GM12878 (cell line): ENCODE data around the gene DRD1. TPM values are rescaled to one million over a fixed set of nuclear protein-coding genes. Genes with fewer than 3 reads are reported as not detected.

Source experiments
- ATAC-seq: fragments of 200-7000 bp; cut with Tn5 transposase; 3 replicates; pipeline ENCODE4 v1.9.1; 2020; ENCODE audit warnings: mild to moderate bottlenecking, moderate library complexity
- BruUV-seq: library from RNA; stranded (reverse); fragments of 400-500 nt; replicated peaks from 2 replicates; lab custom pipeline; 2021; lab: Mats Ljungman, UMichigan
- CTCF ChIA-PET: fragments of 300-600 bp; sonication (Branson Sonifier 250); formaldehyde crosslinking; extraction: SDS; loops from one replicate; lab custom pipeline; 2021; ENCODE audit warnings: inconsistent platforms; lab: Yijun Ruan, JAX
- POLR2A ChIA-PET: fragments of 350-600 bp; formaldehyde crosslinking; extraction: SDS; loops from one replicate; lab custom pipeline; 2021; ENCODE audit warnings: inconsistent platforms; lab: Charles Lee
- RAD21 ChIA-PET: fragments of 300-600 bp; sonication (Branson Sonifier 250); formaldehyde crosslinking; loops from one replicate; lab custom pipeline; 2023; ENCODE audit warnings: antibody characterized with exemption; ENCODE audit not compliant: unreplicated experiment; lab: Charles Lee
- SMC1A ChIA-PET: fragments of 300-600 bp; sonication (Branson Sonifier 250); formaldehyde crosslinking; loops from one replicate; lab custom pipeline; 2023; ENCODE audit not compliant: unreplicated experiment, uncharacterized antibody; lab: Charles Lee
- DNase-seq: peaks from one replicate; pipeline ENCODE4 v3.0.0-alpha.2; 2011; ENCODE audit warnings: low read depth, low spot score
- FAIRE-seq: peaks from 3 replicates; lab custom pipeline; 2011; peaks lifted over from hg19 to GRCh38; lab: Jason Lieb, UNC
- H2AFZ ChIP-seq: 2 replicates; pipeline ENCODE4 v1.6.0; 2011; ENCODE audit warnings: low read depth, low read length, control low read depth; ENCODE audit not compliant: control insufficient read depth
- H3K27ac ChIP-seq: 2 replicates; pipeline ENCODE4 v1.5.1; 2011; ENCODE audit warnings: control low read depth; ENCODE audit not compliant: control insufficient read depth, insufficient read depth
- H3K27me3 ChIP-seq, 2 experiments: replicated peaks in 1 of 2; 2 replicates each; pipeline versions ENCODE4 v1.6.0 to v1.6.1; 2011; ENCODE audit warnings: low read length in 1 of 2; ENCODE audit not compliant: control insufficient read depth in 2 of 2, insufficient read depth in 2 of 2
- H3K36me3 ChIP-seq, 2 experiments: 2 replicates each; pipeline ENCODE4 v1.5.1; 2011; ENCODE audit warnings: low read length in 1 of 2; ENCODE audit not compliant: control insufficient read depth in 2 of 2, insufficient read depth in 2 of 2
- H3K4me1 ChIP-seq: 2 replicates; pipeline ENCODE4 v1.6.1; 2011; ENCODE audit warnings: mild to moderate bottlenecking, low read length, moderate library complexity, mixed read lengths; ENCODE audit not compliant: control insufficient read depth, insufficient read depth
- H3K4me2 ChIP-seq: 2 replicates; pipeline ENCODE4 v1.6.0; 2011; ENCODE audit warnings: control low read depth; ENCODE audit not compliant: control insufficient read depth, insufficient read depth
- H3K4me3 ChIP-seq: fragments of 200-600 bp; sonication (generic); 2 replicates; pipeline ENCODE4 v1.5.1; 2016
- H3K79me2 ChIP-seq: 2 replicates; pipeline ENCODE4 v1.6.0; 2011; ENCODE audit warnings: low read length; ENCODE audit not compliant: control insufficient read depth, insufficient read depth
- H3K9ac ChIP-seq: 2 replicates; pipeline ENCODE4 v1.8.0; 2011; ENCODE audit warnings: low read length, control low read depth, mixed read lengths; ENCODE audit not compliant: control insufficient read depth, insufficient read depth
- H3K9me3 ChIP-seq: replicated peaks from 3 replicates; pipeline ENCODE4 v1.5.1; 2011; ENCODE audit warnings: mild to moderate bottlenecking, low read length; ENCODE audit not compliant: control insufficient read depth, insufficient read depth
- H4K20me1 ChIP-seq: 2 replicates; pipeline ENCODE4 v1.6.0; 2011; ENCODE audit not compliant: control insufficient read depth, insufficient read depth
- BACH1 ChIP-seq: fragments of 450-650 bp; IDR thresholded peaks from 2 replicates; pipeline ENCODE4 v1.6.1; 2017; ENCODE audit warnings: mild to moderate bottlenecking, borderline replicate concordance
- EZH2 ChIP-seq: IDR thresholded peaks from 2 replicates; pipeline ENCODE4 v1.6.1; 2012; ENCODE audit warnings: low read depth, mild to moderate bottlenecking, control low read depth, inconsistent platforms, low read length, borderline replicate concordance; ENCODE audit not compliant: control insufficient read depth
- JUNB ChIP-seq: IDR thresholded peaks from 2 replicates; pipeline ENCODE4 v1.6.1; 2016; ENCODE audit warnings: antibody characterized with exemption, mild to moderate bottlenecking
- PAX8 ChIP-seq: fragments of 450-650 bp; IDR thresholded peaks from 2 replicates; pipeline ENCODE4 v1.6.1; 2017; ENCODE audit warnings: mild to moderate bottlenecking, moderate library complexity
- TBL1XR1 ChIP-seq: IDR thresholded peaks from 2 replicates; pipeline ENCODE4 v1.6.1; 2012; ENCODE audit warnings: low read depth, low read length, improper control_type of control experiment
- TCF3 ChIP-seq: IDR thresholded peaks from 2 replicates; pipeline ENCODE4 v1.6.1; 2012; ENCODE audit warnings: low read depth, mild to moderate bottlenecking, low read length, borderline replicate concordance; ENCODE audit not compliant: insufficient read depth
- ZBED1 ChIP-seq: IDR thresholded peaks from 2 replicates; pipeline ENCODE4 v1.6.1; 2016; ENCODE audit warnings: borderline replicate concordance
- WGBS: methylation state at CpG from one replicate; pipeline ENCODE4 v1.1.6; 2016; ENCODE audit warnings: low lambda C conversion rate; ENCODE audit not compliant: insufficient replicate concordance, insufficient coverage; ENCODE audit errors: missing lambda C conversion rate; 5-methylcytosine and 5-hydroxymethylcytosine counted together
- in situ Hi-C: fragments of 300-500 bp; cut with MboI; formaldehyde crosslinking; loops from 9 replicates; pipeline ENCODE4 v1.14.3; 2018; ENCODE audit warnings: mixed read lengths
- intact Hi-C: fragments of 100-400 bp; cut with micrococcal nuclease; formaldehyde crosslinking; loops from one replicate; pipeline ENCODE4 v1.14.2; 2022; ENCODE audit not compliant: unreplicated experiment
- polyA plus RNA-seq, 11 experiments: library from polyadenylated mRNA; depleted of rRNA in 4 of 11; unstranded in 6 of 11; stranded (reverse) in 5 of 11; fragments of >200 nt; fragmentation: Nextera tagmentation in 4 of 11; fragmentation: Illumina TruSeq in 1 of 11; extraction: Ambion mirVana in 4 of 11; extraction: Trizol in 1 of 11; gene quantifications; 1 replicate in 1 of 11; 2 replicates in 10 of 11; pipeline versions ENCODE4 v1.2.1 to v1.2.3, GENCODE V29; 2011 to 2016; ENCODE audit warnings: inconsistent platforms in 2 of 11, missing spikeins in 2 of 11, low read depth in 1 of 11
- total RNA-seq, 4 experiments: library from RNA; depleted of rRNA in 3 of 4; stranded (reverse); fragments of >200 nt in 3 of 4; fragmentation: Illumina TruSeq in 1 of 4; extraction: Trizol in 1 of 4; gene quantifications; 2 replicates each; pipeline versions ENCODE4 v1.2.1 to v1.2.3, GENCODE V29; 2013 to 2021
- TF ChIP-seq, protein P1 (sequence below): IDR thresholded peaks from 2 replicates; pipeline ENCODE4 v1.6.1; 2012; ENCODE audit warnings: low read depth, low read length, improper control_type of control experiment
- TF ChIP-seq, protein P2 (sequence below): IDR thresholded peaks from 2 replicates; pipeline ENCODE4 v1.6.1; 2011; ENCODE audit warnings: low read depth, mild to moderate bottlenecking, low read length, moderate library complexity, borderline replicate concordance; ENCODE audit errors: extremely low read depth

DRD1 gene
- total and polyA plus RNA-seq, 10 of the 15 experiments (the other 5 are each of a cell fraction or from before 2014, with no cell fraction given), result not detected

- WGBS, result 91% methylated on average over 8 of the region's 8 CpGs
- H3K9ac ChIP-seq, result no peak overlapping the region
- POLR2A ChIA-PET, result no interaction called here
- DNase-seq (no peak), FAIRE-seq (no peak), ATAC-seq (no peak)
- RAD21 ChIA-PET, result no interaction called here
- H4K20me1 ChIP-seq, result peaks cover 4% of the 10 kb centered on the region; the same call in 1 of the 2 replicates
- no peak overlapping the region for H2AFZ ChIP-seq
- SMC1A ChIA-PET, result no interaction called here
- CTCF ChIA-PET, result interaction anchor here (1.1 kb wide), 1 partner anchor 39 kb away, joined by 3 read pairs; no protein-coding TSS in a partner anchor
- H3K27ac ChIP-seq, result no peak overlapping the region
- H3K27me3 ChIP-seq, result no peaks in the 10 kb centered on the region
- in situ Hi-C loops, result no loop called here
- BruUV-seq, result no TSS peak
- intact Hi-C loops, result no loop called here
- peaks cover 19% of the 10 kb centered on the region for H3K79me2 ChIP-seq
- H3K9me3 ChIP-seq, result no peaks in the 10 kb centered on the region
- peaks cover 6 to 27% of the 10 kb centered on the region in 2 experiments for H3K36me3 ChIP-seq
- H3K4me1 ChIP-seq, result no peaks in the 10 kb centered on the region
- H3K4me2 ChIP-seq, result no peak overlapping the region
- no peak for TF ChIP-seq PAX8
- TF ChIP-seq TBL1XR1, result no peak
- TF ChIP-seq, protein P1, sequence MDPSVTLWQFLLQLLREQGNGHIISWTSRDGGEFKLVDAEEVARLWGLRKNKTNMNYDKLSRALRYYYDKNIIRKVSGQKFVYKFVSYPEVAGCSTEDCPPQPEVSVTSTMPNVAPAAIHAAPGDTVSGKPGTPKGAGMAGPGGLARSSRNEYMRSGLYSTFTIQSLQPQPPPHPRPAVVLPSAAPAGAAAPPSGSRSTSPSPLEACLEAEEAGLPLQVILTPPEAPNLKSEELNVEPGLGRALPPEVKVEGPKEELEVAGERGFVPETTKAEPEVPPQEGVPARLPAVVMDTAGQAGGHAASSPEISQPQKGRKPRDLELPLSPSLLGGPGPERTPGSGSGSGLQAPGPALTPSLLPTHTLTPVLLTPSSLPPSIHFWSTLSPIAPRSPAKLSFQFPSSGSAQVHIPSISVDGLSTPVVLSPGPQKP, result no peak
- no peak for TF ChIP-seq ZBED1
- TF ChIP-seq, protein P2, sequence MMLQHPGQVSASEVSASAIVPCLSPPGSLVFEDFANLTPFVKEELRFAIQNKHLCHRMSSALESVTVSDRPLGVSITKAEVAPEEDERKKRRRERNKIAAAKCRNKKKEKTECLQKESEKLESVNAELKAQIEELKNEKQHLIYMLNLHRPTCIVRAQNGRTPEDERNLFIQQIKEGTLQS, result no peak
- TF ChIP-seq BACH1, result no peak
- TF ChIP-seq JUNB, result no peak
- TF ChIP-seq TCF3, result no peak
- TF ChIP-seq EZH2, result no peak
- H3K4me3 ChIP-seq, result no peak overlapping the region
These were observed 49.7 kb upstream of the DRD1 start for GRCh38 chr5:175493726-175494125.
